Left renal cortex interstitium (tissue), 4 donors: ENCODE results near the gene AKR7A3. TPM values are rescaled to one million over a fixed set of nuclear protein-coding genes. Genes with fewer than 3 reads are reported as not detected.
"Not testable (repeated sequence)": the region's sequence is repeated elsewhere in the genome, so short reads cannot be mapped to it uniquely, and the experiment has no call there.

Experiments used
- DNase-seq, 4 donors: peaks; one replicate each; pipeline ENCODE4 v3.0.0-alpha.2; 2013; ENCODE audit warnings: low read depth in 4 of 4, low spot score in 2 of 4, missing footprints in 1 of 4
- polyA plus RNA-seq, 4 donors: library from polyadenylated mRNA; unstranded; fragments of 120-200 nt; gene quantifications; one replicate each; pipeline ENCODE4 v1.2.1, GENCODE V29; 2013; ENCODE audit not compliant: insufficient read length in 4 of 4

The AKR7A3 gene
- 1 to 10 TPM in 3 of 4 donors, under 1 TPM in 1; 0.87 to 3.3 (median 2.0) TPM for polyA plus RNA-seq

- DNase-seq = not testable (repeated sequence)
Measured at GRCh38 chr1:19288324-19289241, at the start of gene AKR7A3. TSS of gene AKR7A3 (minus strand) at chr1:19288770. CDS start at chr1:19288709, 61 bp downstream.

- DNase-seq = no peak
Measured at GRCh38 chr1:19338323-19338762, 49.8 kb upstream of the AKR7A3 start.

GRCh38 chr1:19337289-19337688, 48.7 kb upstream of the AKR7A3 start:
- DNase-seq = no peak

GRCh38 chr1:19336543-19336942, 48.0 kb upstream of the AKR7A3 start:
- no peak for DNase-seq

- DNase-seq = no peak
Measured at GRCh38 chr1:19333587-19334354, 45.2 kb upstream of the AKR7A3 start.

GRCh38 chr1:19332832-19333231, 44.3 kb upstream of the AKR7A3 start:
- DNase-seq = no peak

GRCh38 chr1:19331262-19331878, 42.8 kb upstream of the AKR7A3 start:
- DNase-seq = no peak

- no peak for DNase-seq
Measured at GRCh38 chr1:19330449-19331135, 42.0 kb upstream of the AKR7A3 start.

- DNase-seq = no peak
Measured at GRCh38 chr1:19329611-19330010, 41.0 kb upstream of the AKR7A3 start.

GRCh38 chr1:19329188-19329587, 40.6 kb upstream of the AKR7A3 start:
- no peak for DNase-seq

- no peak for DNase-seq
Measured at GRCh38 chr1:19328486-19328885, 39.9 kb upstream of the AKR7A3 start.

GRCh38 chr1:19327736-19328135, 39.2 kb upstream of the AKR7A3 start:
- no peak for DNase-seq

- DNase-seq = no peak
Measured at GRCh38 chr1:19327301-19327700, 38.7 kb upstream of the AKR7A3 start.

- no peak for DNase-seq
Measured at GRCh38 chr1:19326748-19327065, 38.1 kb upstream of the AKR7A3 start.

GRCh38 chr1:19325958-19326747, 37.6 kb upstream of the AKR7A3 start:
- DNase-seq = no peak

- no peak for DNase-seq
Measured at GRCh38 chr1:19325368-19325957, 36.9 kb upstream of the AKR7A3 start.

GRCh38 chr1:19324665-19324990, 36.1 kb upstream of the AKR7A3 start:
- DNase-seq = no peak

GRCh38 chr1:19323987-19324664, 35.6 kb upstream of the AKR7A3 start:
- no peak for DNase-seq

GRCh38 chr1:19322481-19322880, 33.9 kb upstream of the AKR7A3 start:
- no peak for DNase-seq
